Naive thymus-derived CD8-positive, alpha-beta T cell (primary cell): ENCODE results near the gene RIC3. TPM values are rescaled to one million over a fixed set of nuclear protein-coding genes. Genes with fewer than 3 reads are reported as not detected.

ENCODE experiments used
- ATAC-seq, 2 donors: fragments of 150-1000 bp; cut with Tn5 transposase in 1 of 2; sonication (Bioruptor Pico), chemical (Tn5 transposase) in 1 of 2; 1 replicate in 1 of 2; 2 replicates in 1 of 2; pipeline ENCODE4 v1.10.0; 2021; ENCODE audit warnings: mild to moderate bottlenecking in 2 of 2, moderate library complexity in 2 of 2
- POLR2A ChIA-PET: fragments of 350-600 bp; sonication (Branson Sonifier 250); formaldehyde crosslinking; loops from one replicate; lab custom pipeline; 2021; ENCODE audit warnings: antibody characterized with exemption; lab: Charles Lee
- DNase-seq, 10 donors: peaks; one replicate each; pipeline versions ENCODE4 v3.0.0 to v3.0.0-alpha.2; 2020 to 2022
- H3K27ac Mint-ChIP-seq, 10 donors: one replicate each; pipeline ENCODE4 v1.8.0; 2020 to 2022; ENCODE audit warnings: mild to moderate bottlenecking in 10 of 10, mixed read lengths in 10 of 10, moderate library complexity in 4 of 10, inconsistent platforms in 1 of 10
- H3K27me3 Mint-ChIP-seq, 5 donors: one replicate each; pipeline ENCODE4 v1.8.0; 2021 to 2022; ENCODE audit warnings: mixed read lengths in 5 of 5
- H3K36me3 Mint-ChIP-seq, 3 donors: one replicate each; pipeline ENCODE4 v1.8.0; 2020 to 2022; ENCODE audit warnings: mixed read lengths in 3 of 3, mild to moderate bottlenecking in 2 of 3, inconsistent platforms in 1 of 3
- H3K4me1 Mint-ChIP-seq, 4 donors: one replicate each; pipeline ENCODE4 v1.8.0; 2021 to 2022; ENCODE audit warnings: mixed read lengths in 4 of 4
- H3K4me3 Mint-ChIP-seq, 10 donors: one replicate each; pipeline ENCODE4 v1.8.0; 2020 to 2022; ENCODE audit warnings: mild to moderate bottlenecking in 10 of 10, mixed read lengths in 10 of 10, moderate library complexity in 6 of 10, inconsistent platforms in 1 of 10
- H3K9me3 Mint-ChIP-seq, 9 donors: one replicate each; pipeline ENCODE4 v1.8.0; 2020 to 2022; ENCODE audit warnings: mixed read lengths in 9 of 9, mild to moderate bottlenecking in 3 of 9, inconsistent platforms in 1 of 9, moderate library complexity in 1 of 9
- polyA plus RNA-seq, 3 donors: library from polyadenylated mRNA; unstranded; fragments of 300-500 nt; fragmentation: Illumina TruSeq; gene quantifications; one replicate each; pipeline ENCODE4 v1.2.3, GENCODE V29; 2021
- total RNA-seq, 8 experiments: library from RNA in 2 of 8; stranded (reverse) in 2 of 8; gene quantifications; one replicate each; pipeline ENCODE4 v1.2.3 and lab custom pipeline; 2021 to 2026

Gene RIC3
- total and polyA plus RNA-seq, 5 experiments from 2014 or later = 2.2 to 58.1 (median 4.4) TPM

- no peak overlapping the region for H3K4me3 Mint-ChIP-seq
- DNase-seq (no peak), ATAC-seq (no peak)
- H3K36me3 Mint-ChIP-seq = no peaks in the 10 kb centered on the region
- peaks cover 7 to 26% (median 14%) of the 10 kb centered on the region in 5 donors for H3K27me3 Mint-ChIP-seq
- POLR2A ChIA-PET = no interaction called here
- H3K27ac Mint-ChIP-seq = peak overlapping the region in 1 of 10 donors; percentile 81
- peaks cover 0 to 1% (median 0%) of the 10 kb centered on the region in 9 donors for H3K9me3 Mint-ChIP-seq
- H3K4me1 Mint-ChIP-seq = no peaks in the 10 kb centered on the region
Measured at GRCh38 chr11:8066911-8067455, 101.8 kb downstream of the RIC3 start.

GRCh38 chr11:8066036-8066910 lies 102.6 kb downstream of the RIC3 start:
- Mint-ChIP-seq H3K4me1 (no peaks in the 10 kb centered on the region), H3K27ac (no peak overlapping the region), H3K36me3 (no peaks in the 10 kb centered on the region), H3K27me3 (peaks cover 7 to 23% (median 12%) of the 10 kb centered on the region in 5 donors), H3K4me3 (no peak overlapping the region), H3K9me3 (peaks cover 0 to 1% (median 0%) of the 10 kb centered on the region in 9 donors)
- POLR2A ChIA-PET = no interaction called here
- no peak for DNase-seq
- no peak for ATAC-seq

- no peak for ATAC-seq
- Mint-ChIP-seq H3K4me3 (no peak overlapping the region), H3K9me3 (peaks cover 0 to 1% (median 0%) of the 10 kb centered on the region in 9 donors), H3K36me3 (no peaks in the 10 kb centered on the region), H3K27ac (no peak overlapping the region), H3K27me3 (peaks cover 7 to 23% (median 10%) of the 10 kb centered on the region in 5 donors), H3K4me1 (no peaks in the 10 kb centered on the region)
- no peak for DNase-seq
- POLR2A ChIA-PET = no interaction called here
Measured at GRCh38 chr11:8065031-8065430, 103.8 kb downstream of the RIC3 start.

GRCh38 chr11:8063324-8063723 lies 105.5 kb downstream of the RIC3 start:
- no peaks in the 10 kb centered on the region for H3K36me3 Mint-ChIP-seq
- no peak overlapping the region for H3K4me3 Mint-ChIP-seq
- POLR2A ChIA-PET = no interaction called here
- H3K27ac Mint-ChIP-seq = no peak overlapping the region
- no peak for ATAC-seq
- DNase-seq = no peak
- H3K27me3 Mint-ChIP-seq = peaks cover under 1 to 12% (median 4%) of the 10 kb centered on the region in 5 donors
- H3K9me3 Mint-ChIP-seq = peaks cover 0 to 1% (median 0%) of the 10 kb centered on the region in 9 donors
- H3K4me1 Mint-ChIP-seq = no peaks in the 10 kb centered on the region

- Mint-ChIP-seq H3K36me3 (no peaks in the 10 kb centered on the region), H3K27ac (peak overlapping the region in 1 of 10 donors; percentile 52), H3K9me3 (peaks cover 0 to 1% (median 0%) of the 10 kb centered on the region in 9 donors), H3K4me3 (no peak overlapping the region), H3K4me1 (no peaks in the 10 kb centered on the region), H3K27me3 (peaks cover 0 to 8% (median 3%) of the 10 kb centered on the region in 5 donors)
- no peak for DNase-seq
- no peak for ATAC-seq
- POLR2A ChIA-PET = no interaction called here
Measured at GRCh38 chr11:8062781-8063257, 106.0 kb downstream of the RIC3 start.

- POLR2A ChIA-PET = no interaction called here
- H3K4me3 Mint-ChIP-seq = no peak overlapping the region
- H3K27me3 Mint-ChIP-seq = peaks cover 0 to under 1% (median 0%) of the 10 kb centered on the region in 5 donors
- no peak overlapping the region for H3K27ac Mint-ChIP-seq
- DNase-seq (no peak), ATAC-seq (no peak)
- H3K9me3 Mint-ChIP-seq = peaks cover 0 to 1% (median 0%) of the 10 kb centered on the region in 9 donors
- no peaks in the 10 kb centered on the region for H3K4me1 Mint-ChIP-seq
- H3K36me3 Mint-ChIP-seq = no peaks in the 10 kb centered on the region
Measured at GRCh38 chr11:8061555-8062428, 107.0 kb downstream of the RIC3 start.

- Mint-ChIP-seq H3K36me3 (no peaks in the 10 kb centered on the region), H3K27me3 (no peaks in the 10 kb centered on the region), H3K4me3 (no peak overlapping the region), H3K27ac (no peak overlapping the region), H3K9me3 (no peaks in the 10 kb centered on the region), H3K4me1 (peaks cover 0 to 8% (median 2%) of the 10 kb centered on the region in 4 donors)
- no peak for DNase-seq
- no peak for ATAC-seq
- POLR2A ChIA-PET = no interaction called here
Measured at GRCh38 chr11:8060801-8061554, 107.8 kb downstream of the RIC3 start.

GRCh38 chr11:8060146-8060719 lies 108.6 kb downstream of the RIC3 start:
- DNase-seq = no peak
- H3K27me3 Mint-ChIP-seq = peaks cover 0 to 4% (median 0%) of the 10 kb centered on the region in 5 donors
- POLR2A ChIA-PET = no interaction called here

GRCh38 chr11:8059571-8060011 lies 109.2 kb downstream of the RIC3 start:
- DNase-seq (no peak), ATAC-seq (no peak)
- Mint-ChIP-seq H3K4me1 (peaks cover 0 to 9% (median 2%) of the 10 kb centered on the region in 4 donors), H3K27me3 (peaks cover 0 to 10% (median 3%) of the 10 kb centered on the region in 5 donors), H3K36me3 (no peaks in the 10 kb centered on the region), H3K4me3 (no peak overlapping the region), H3K9me3 (no peaks in the 10 kb centered on the region), H3K27ac (peak overlapping the region in 1 of 10 donors; percentile 58)
- POLR2A ChIA-PET = no interaction called here

More at GRCh38 chr11:8060146-8060719, 108.6 kb downstream of the RIC3 start:
- Mint-ChIP-seq H3K36me3 (no peaks in the 10 kb centered on the region), H3K27ac (no peak overlapping the region), H3K4me1 (peaks cover 0 to 9% (median 2%) of the 10 kb centered on the region in 4 donors), H3K9me3 (no peaks in the 10 kb centered on the region), H3K4me3 (no peak overlapping the region)
- ATAC-seq = no peak

GRCh38 chr11:8059030-8059429 lies 109.8 kb downstream of the RIC3 start:
- Mint-ChIP-seq H3K9me3 (no peaks in the 10 kb centered on the region), H3K27ac (no peak overlapping the region), H3K36me3 (no peaks in the 10 kb centered on the region), H3K4me3 (no peak overlapping the region), H3K27me3 (peaks cover 2 to 11% (median 3%) of the 10 kb centered on the region in 5 donors), H3K4me1 (peaks cover 0 to 9% (median 2%) of the 10 kb centered on the region in 4 donors)
- DNase-seq (no peak), ATAC-seq (no peak)
- POLR2A ChIA-PET = no interaction called here

- no peak overlapping the region for H3K27ac Mint-ChIP-seq
- no peak for ATAC-seq
- H3K36me3 Mint-ChIP-seq = no peaks in the 10 kb centered on the region
Measured at GRCh38 chr11:8058216-8058615, 110.6 kb downstream of the RIC3 start.

More at GRCh38 chr11:8058216-8058615, 110.6 kb downstream of the RIC3 start:
- POLR2A ChIA-PET = no interaction called here
- H3K9me3 Mint-ChIP-seq = no peaks in the 10 kb centered on the region
- no peak for DNase-seq
- H3K4me3 Mint-ChIP-seq = no peak overlapping the region
- peaks cover 2 to 11% (median 3%) of the 10 kb centered on the region in 5 donors for H3K27me3 Mint-ChIP-seq
- H3K4me1 Mint-ChIP-seq = peaks cover 0 to 9% (median 2%) of the 10 kb centered on the region in 4 donors
